ENCODE results near the gene GCFC2.

DNA sequence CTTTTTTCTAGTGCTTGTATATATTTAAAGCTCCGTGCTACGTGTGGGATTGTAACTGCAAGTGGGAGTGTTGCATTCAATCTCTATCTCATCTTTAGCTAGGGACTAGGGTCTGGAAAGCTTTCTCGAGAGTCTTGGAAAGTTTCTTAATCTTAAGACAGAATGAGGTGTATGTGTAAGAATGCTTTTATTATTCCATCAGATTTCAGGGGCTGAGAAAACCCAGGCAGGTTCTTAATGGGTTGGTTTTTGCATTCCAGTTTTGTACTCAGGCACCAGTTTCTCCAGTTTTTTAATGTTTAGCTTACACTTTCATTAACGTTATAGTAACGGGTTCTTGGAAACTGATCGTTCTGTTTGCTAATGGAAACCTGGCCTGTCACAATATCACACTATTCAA is 43.8 kb downstream of the GCFC2 start:
- TF ChIP-seq CTCF (IDR thresholded peaks at IDR 0.05) (no peak), POLR2A (IDR thresholded peaks at IDR 0.05) (no peak)
